ENCODE results near the gene KCNQ2. TPM values are rescaled to one million over a fixed set of nuclear protein-coding genes. Genes with fewer than 3 reads are reported as not detected.

The KCNQ2 gene
- total RNA-seq, 1 experiment from 2014 or later: not detected

DNA sequence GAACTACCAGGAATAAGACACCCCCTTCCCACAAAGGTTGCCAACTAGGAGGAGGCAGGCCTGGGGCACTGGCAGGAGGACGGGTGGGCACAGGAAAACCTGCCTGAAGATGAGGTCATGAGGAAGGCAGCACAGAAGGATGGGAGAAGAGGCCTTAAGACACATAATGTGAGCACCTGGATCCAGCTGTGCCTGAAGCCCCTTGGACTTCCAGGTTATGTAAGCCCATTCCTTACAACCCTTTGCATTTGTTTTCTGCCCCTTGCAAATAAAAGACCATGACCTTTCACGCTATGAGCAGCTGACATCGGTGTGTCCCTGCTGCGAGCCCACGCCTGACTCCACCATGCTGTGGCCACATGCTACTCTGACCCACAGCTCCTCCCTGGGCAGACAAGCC lies 23.4 kb downstream of the KCNQ2 start:
- ChIA-PET POLR2A (ENCODE audit: unreplicated experiment) (no interaction called here), CTCF (no interaction called here)
- no TSS peak for BruUV-seq (replicated peaks)
- Histone ChIP-seq H3K79me2 (ENCODE audit: low read depth) (no peaks in the 10 kb centered on the region), H3K4me2 (no peak overlapping the region), H3K27ac (no peak overlapping the region), H3K9me3 (ENCODE audit: insufficient read depth, low read depth) (no peaks in the 10 kb centered on the region), H3K9me2 (ENCODE audit: insufficient read depth) (no peaks in the 10 kb centered on the region), H3K4me3 (no peak overlapping the region), H3K27me3 (ENCODE audit: insufficient read depth, low read depth) (peaks cover 40% of the 10 kb centered on the region), H3K36me3 (ENCODE audit: low read depth) (no peaks in the 10 kb centered on the region), H4K20me1 (ENCODE audit: insufficient read depth) (no peaks in the 10 kb centered on the region; the same call in 1 of the 2 replicates), H3F3A (ENCODE audit: insufficient read depth, low read depth) (no peaks in the 10 kb centered on the region), H2AFZ (no peak overlapping the region), H3K4me1 (replicated peaks; ENCODE audit: insufficient read depth) (no peaks in the 10 kb centered on the region)
- TF ChIP-seq EZH2 (IDR thresholded peaks at IDR 0.05; ENCODE audit: low read depth): no peak
- TF ChIP-seq, protein P1, sequence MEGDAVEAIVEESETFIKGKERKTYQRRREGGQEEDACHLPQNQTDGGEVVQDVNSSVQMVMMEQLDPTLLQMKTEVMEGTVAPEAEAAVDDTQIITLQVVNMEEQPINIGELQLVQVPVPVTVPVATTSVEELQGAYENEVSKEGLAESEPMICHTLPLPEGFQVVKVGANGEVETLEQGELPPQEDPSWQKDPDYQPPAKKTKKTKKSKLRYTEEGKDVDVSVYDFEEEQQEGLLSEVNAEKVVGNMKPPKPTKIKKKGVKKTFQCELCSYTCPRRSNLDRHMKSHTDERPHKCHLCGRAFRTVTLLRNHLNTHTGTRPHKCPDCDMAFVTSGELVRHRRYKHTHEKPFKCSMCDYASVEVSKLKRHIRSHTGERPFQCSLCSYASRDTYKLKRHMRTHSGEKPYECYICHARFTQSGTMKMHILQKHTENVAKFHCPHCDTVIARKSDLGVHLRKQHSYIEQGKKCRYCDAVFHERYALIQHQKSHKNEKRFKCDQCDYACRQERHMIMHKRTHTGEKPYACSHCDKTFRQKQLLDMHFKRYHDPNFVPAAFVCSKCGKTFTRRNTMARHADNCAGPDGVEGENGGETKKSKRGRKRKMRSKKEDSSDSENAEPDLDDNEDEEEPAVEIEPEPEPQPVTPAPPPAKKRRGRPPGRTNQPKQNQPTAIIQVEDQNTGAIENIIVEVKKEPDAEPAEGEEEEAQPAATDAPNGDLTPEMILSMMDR (conservative IDR thresholded peaks at IDR 0.05): no peak
- no peak for DNase-seq
- intact Hi-C loops (cut with micrococcal nuclease; ENCODE audit: unreplicated experiment): loop anchor here (10.0 kb wide), 1 partner anchor 46 kb away; the partner anchor contains the start of gene EEF1A2

DNA sequence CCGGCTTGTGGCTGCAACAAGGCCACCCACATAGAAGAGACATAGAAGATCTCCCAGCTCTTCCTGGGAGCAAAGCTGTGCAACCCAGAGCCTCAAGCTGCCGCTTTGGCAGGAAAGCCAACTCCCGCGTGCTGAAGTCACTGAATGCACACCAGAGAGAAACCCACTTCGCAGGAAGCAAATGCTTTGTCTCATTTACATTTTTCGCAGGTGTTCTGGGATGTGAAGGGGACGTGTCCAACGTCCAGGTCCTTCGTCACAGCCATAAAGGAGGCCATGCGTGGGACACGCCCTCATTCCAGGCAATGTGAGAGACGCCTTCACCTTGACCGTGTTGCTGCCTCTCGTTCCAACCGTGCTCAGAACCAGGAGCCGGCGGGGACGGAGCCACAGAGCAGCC lies 24.4 kb downstream of the KCNQ2 start:
- no peak overlapping the region for H3K4me3 ChIP-seq
- no peaks in the 10 kb centered on the region for H3K9me2 ChIP-seq (ENCODE audit: insufficient read depth)
- intact Hi-C loops (cut with micrococcal nuclease; ENCODE audit: unreplicated experiment): loop anchor here (10.0 kb wide), 1 partner anchor 47 kb away; the partner anchor contains the start of gene EEF1A2
- no peak for DNase-seq
- CTCF ChIA-PET: no interaction called here
- no peaks in the 10 kb centered on the region for H3K9me3 ChIP-seq (ENCODE audit: insufficient read depth, low read depth)
- TF ChIP-seq EZH2 (IDR thresholded peaks at IDR 0.05; ENCODE audit: low read depth): no peak
- TF ChIP-seq, protein P1 (conservative IDR thresholded peaks at IDR 0.05): no peak
- H3F3A ChIP-seq (ENCODE audit: insufficient read depth, low read depth): no peaks in the 10 kb centered on the region
- H2AFZ ChIP-seq: no peak overlapping the region
- no peak overlapping the region for H3K4me2 ChIP-seq
- BruUV-seq (replicated peaks): no TSS peak
- H3K27ac ChIP-seq: no peak overlapping the region
- no peaks in the 10 kb centered on the region; the same call in 1 of the 2 replicates for H4K20me1 ChIP-seq (ENCODE audit: insufficient read depth)
- POLR2A ChIA-PET (ENCODE audit: unreplicated experiment): no interaction called here
- H3K36me3 ChIP-seq (ENCODE audit: low read depth): no peaks in the 10 kb centered on the region
- H3K4me1 ChIP-seq (replicated peaks; ENCODE audit: insufficient read depth): no peaks in the 10 kb centered on the region
- peaks cover 30% of the 10 kb centered on the region for H3K27me3 ChIP-seq (ENCODE audit: insufficient read depth, low read depth)
- H3K79me2 ChIP-seq (ENCODE audit: low read depth): no peaks in the 10 kb centered on the region

DNA sequence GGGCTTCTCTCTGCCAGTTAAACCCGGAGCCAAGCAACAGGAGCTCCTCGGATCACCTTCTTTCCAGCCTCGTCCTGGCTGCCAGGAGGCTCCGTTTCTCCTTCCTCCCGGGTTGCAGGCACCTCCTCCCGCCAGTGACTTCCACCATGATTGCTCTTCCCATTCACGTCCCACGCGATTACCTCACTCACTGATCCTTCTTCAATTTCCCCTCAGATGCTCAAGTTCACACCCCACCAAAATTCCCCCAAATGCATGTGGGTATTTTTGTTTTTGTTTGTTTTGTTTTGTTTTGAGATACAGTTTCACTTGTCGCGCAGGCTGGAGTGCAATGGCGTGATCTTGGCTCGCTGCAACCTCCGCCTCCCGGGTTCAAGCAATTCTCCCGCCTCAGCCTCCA lies 25.1 kb downstream of the KCNQ2 start:
- no peak for DNase-seq
- intact Hi-C loops (cut with micrococcal nuclease; ENCODE audit: unreplicated experiment): loop anchor here (10.0 kb wide), 1 partner anchor 47 kb away; the partner anchor contains the start of gene EEF1A2
- Histone ChIP-seq H4K20me1 (ENCODE audit: insufficient read depth) (no peaks in the 10 kb centered on the region; the same call in 1 of the 2 replicates), H3K4me2 (no peak overlapping the region), H3K4me3 (no peak overlapping the region), H3K27me3 (ENCODE audit: insufficient read depth, low read depth) (peaks cover 25% of the 10 kb centered on the region), H3K9me3 (ENCODE audit: insufficient read depth, low read depth) (no peaks in the 10 kb centered on the region), H2AFZ (no peak overlapping the region), H3K79me2 (ENCODE audit: low read depth) (no peaks in the 10 kb centered on the region), H3K9me2 (ENCODE audit: insufficient read depth) (no peaks in the 10 kb centered on the region), H3K36me3 (ENCODE audit: low read depth) (no peaks in the 10 kb centered on the region), H3K4me1 (replicated peaks; ENCODE audit: insufficient read depth) (no peaks in the 10 kb centered on the region), H3F3A (ENCODE audit: insufficient read depth, low read depth) (no peaks in the 10 kb centered on the region), H3K27ac (no peak overlapping the region)
- ChIA-PET POLR2A (ENCODE audit: unreplicated experiment) (no interaction called here), CTCF (no interaction called here)
- TF ChIP-seq, protein P1 (conservative IDR thresholded peaks at IDR 0.05): no peak
- no peak for TF ChIP-seq EZH2 (IDR thresholded peaks at IDR 0.05; ENCODE audit: low read depth)
- no TSS peak for BruUV-seq (replicated peaks)
